ENCODE results near the gene KRTAP4-4.
"Not testable (repeated sequence)": the region's sequence is repeated elsewhere in the genome, so short reads cannot be mapped to it uniquely, and the experiment has no call there.

The KRTAP4-4 gene

GRCh38 chr17:41160648-41161047 is at the start of gene KRTAP4-4:
Gene KRTAP4-4, minus strand, starts transcription at chr17:41160748. Its CDS starts 57 bp downstream, at chr17:41160691.
- no peak for DNase-seq

GRCh38 chr17:41199421-41200078 is 39.0 kb upstream of the KRTAP4-4 start:
- DNase-seq, result no peak

GRCh38 chr17:41196068-41196467 is 35.5 kb upstream of the KRTAP4-4 start:
- no peak for DNase-seq

GRCh38 chr17:41190328-41190727 is 29.8 kb upstream of the KRTAP4-4 start:
- no peak for DNase-seq

GRCh38 chr17:41189837-41190318 is 29.3 kb upstream of the KRTAP4-4 start, which contains the start of gene KRTAP9-1:
Gene KRTAP9-1, plus strand, starts transcription at chr17:41189887. Its CDS starts 0 bp downstream, at chr17:41189887.
- not testable (repeated sequence) for DNase-seq

GRCh38 chr17:41186872-41187271 is 26.3 kb upstream of the KRTAP4-4 start:
- no peak for DNase-seq

- DNase-seq, result no peak
These were observed 24.5 kb upstream of the KRTAP4-4 start for GRCh38 chr17:41185001-41185400.

- no peak for DNase-seq
These were observed 24.0 kb upstream of the KRTAP4-4 start, which contains the start of gene KRTAP4-1 for GRCh38 chr17:41184480-41184961. Gene KRTAP4-1, minus strand, starts transcription at chr17:41184911. Its CDS starts 57 bp downstream, at chr17:41184854.

- no peak for DNase-seq
These were observed 18.5 kb upstream of the KRTAP4-4 start for GRCh38 chr17:41178843-41179616.

GRCh38 chr17:41178341-41178740 is 17.8 kb upstream of the KRTAP4-4 start:
- DNase-seq, result no peak

GRCh38 chr17:41177727-41178271 is 17.3 kb upstream of the KRTAP4-4 start, which contains the start of gene KRTAP4-2:
Gene KRTAP4-2, minus strand, starts transcription at chr17:41178221. Its CDS starts 57 bp downstream, at chr17:41178164.
- no peak for DNase-seq

- no peak for DNase-seq
These were observed 16.3 kb upstream of the KRTAP4-4 start for GRCh38 chr17:41176744-41177387.

- DNase-seq, result no peak
These were observed 11.3 kb upstream of the KRTAP4-4 start for GRCh38 chr17:41171886-41172285.

GRCh38 chr17:41168121-41168520 is 7.6 kb upstream of the KRTAP4-4 start, which contains the start of gene KRTAP4-3:
Gene KRTAP4-3, minus strand, starts transcription at chr17:41168221. Its CDS starts 49 bp downstream, at chr17:41168172.
- no peak for DNase-seq

GRCh38 chr17:41167561-41167960 is 7.0 kb upstream of the KRTAP4-4 start:
- DNase-seq, result no peak

- no peak for DNase-seq
These were observed 3.3 kb upstream of the KRTAP4-4 start for GRCh38 chr17:41163828-41164227.

GRCh38 chr17:41160190-41160589 is 358 bp downstream of the KRTAP4-4 start:
- DNase-seq, result not testable (repeated sequence)

GRCh38 chr17:41153856-41154255 is 6.7 kb downstream of the KRTAP4-4 start:
- no peak for DNase-seq

GRCh38 chr17:41151525-41151924 is 9.0 kb downstream of the KRTAP4-4 start:
- DNase-seq, result no peak

- no peak for DNase-seq
These were observed 10.5 kb downstream of the KRTAP4-4 start for GRCh38 chr17:41150026-41150425.

- no peak for DNase-seq
These were observed 10.9 kb downstream of the KRTAP4-4 start, which contains the start of gene KRTAP4-5 for GRCh38 chr17:41149652-41149985. Gene KRTAP4-5, minus strand, starts transcription at chr17:41149825. Its CDS starts 58 bp downstream, at chr17:41149767.

GRCh38 chr17:41148971-41149651 is 11.4 kb downstream of the KRTAP4-4 start:
- DNase-seq, result not testable (repeated sequence)
